Body of pancreas (tissue), 4 donors: Measurements from ENCODE around the gene SYT13.

Source experiments
- POLR2A ChIP-seq, 3 donors: fragments of 450-650 bp; IDR thresholded peaks; one replicate each; pipeline ENCODE4 v1.6.1; 2016; ENCODE audit warnings: antibody characterized with exemption in 3 of 3, mild to moderate bottlenecking in 2 of 3
- TF ChIP-seq, protein P1 (sequence below), 7 experiments: fragments of 450-650 bp in 4 of 7; fragments of 200-600 bp in 3 of 7; sonication (generic) in 3 of 7; IDR thresholded peaks; one replicate each; pipeline ENCODE4 v1.5.1; 2016 to 2019; ENCODE audit warnings: antibody characterized with exemption in 7 of 7

DNA sequence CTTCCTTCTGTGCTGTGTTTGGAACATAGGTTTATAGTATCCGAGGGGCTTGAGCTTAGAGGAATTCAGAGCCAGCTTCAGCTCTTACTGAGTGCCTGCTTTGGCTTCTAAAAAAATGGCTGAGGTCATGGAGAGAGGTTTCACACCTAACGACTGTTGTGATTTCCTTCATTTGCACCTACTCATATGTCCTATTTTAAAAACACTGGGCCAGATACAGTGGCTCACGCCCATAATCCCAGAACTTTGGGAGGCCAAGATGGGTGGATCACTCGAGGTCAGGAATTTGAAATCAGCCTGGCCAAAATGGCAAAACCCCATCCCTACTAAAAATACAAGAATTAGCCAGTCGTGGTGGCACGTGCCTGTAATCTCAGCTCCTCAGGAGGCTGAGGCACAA lies 38.3 kb upstream of the SYT13 start:
- TF ChIP-seq, protein P1, sequence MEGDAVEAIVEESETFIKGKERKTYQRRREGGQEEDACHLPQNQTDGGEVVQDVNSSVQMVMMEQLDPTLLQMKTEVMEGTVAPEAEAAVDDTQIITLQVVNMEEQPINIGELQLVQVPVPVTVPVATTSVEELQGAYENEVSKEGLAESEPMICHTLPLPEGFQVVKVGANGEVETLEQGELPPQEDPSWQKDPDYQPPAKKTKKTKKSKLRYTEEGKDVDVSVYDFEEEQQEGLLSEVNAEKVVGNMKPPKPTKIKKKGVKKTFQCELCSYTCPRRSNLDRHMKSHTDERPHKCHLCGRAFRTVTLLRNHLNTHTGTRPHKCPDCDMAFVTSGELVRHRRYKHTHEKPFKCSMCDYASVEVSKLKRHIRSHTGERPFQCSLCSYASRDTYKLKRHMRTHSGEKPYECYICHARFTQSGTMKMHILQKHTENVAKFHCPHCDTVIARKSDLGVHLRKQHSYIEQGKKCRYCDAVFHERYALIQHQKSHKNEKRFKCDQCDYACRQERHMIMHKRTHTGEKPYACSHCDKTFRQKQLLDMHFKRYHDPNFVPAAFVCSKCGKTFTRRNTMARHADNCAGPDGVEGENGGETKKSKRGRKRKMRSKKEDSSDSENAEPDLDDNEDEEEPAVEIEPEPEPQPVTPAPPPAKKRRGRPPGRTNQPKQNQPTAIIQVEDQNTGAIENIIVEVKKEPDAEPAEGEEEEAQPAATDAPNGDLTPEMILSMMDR (IDR thresholded peaks at IDR 0.05): no peak
- TF ChIP-seq POLR2A (IDR thresholded peaks at IDR 0.05): no peak
